C4-2B (cell line): Measurements from ENCODE around the gene CCL25.

Experiments
- H3K27ac ChIP-seq: fragments of 450-650 bp; 2 replicates; pipeline ENCODE4 v1.5.1; 2017
- CTCF ChIP-seq: fragments of 450-650 bp; conservative IDR thresholded peaks from 2 replicates; pipeline ENCODE4 v1.5.1; 2017; ENCODE audit warnings: mild to moderate bottlenecking
- ZFX ChIP-seq: fragments of 450-650 bp; IDR thresholded peaks from 2 replicates; pipeline ENCODE4 v1.6.1; 2017

CCL25 gene

GRCh38 chr19:8052464-8052859 lies at the start of gene CCL25:
TSS of gene CCL25 (plus strand) at chr19:8052760. CDS start at chr19:8053050, 290 bp downstream.
- TF ChIP-seq ZFX, result no peak
- no peak for TF ChIP-seq CTCF
- H3K27ac ChIP-seq, result no peak within 1 kb of the TSS

- TF ChIP-seq CTCF (no peak), ZFX (no peak)
- H3K27ac ChIP-seq, result peak overlapping the region; percentile 81
Measured at GRCh38 chr19:8004001-8004400, 48.6 kb upstream of the CCL25 start.

- H3K27ac ChIP-seq, result peak overlapping the region; percentile 81
Measured at GRCh38 chr19:8004723-8005513, 47.6 kb upstream of the CCL25 start.

GRCh38 chr19:8005534-8006256 lies 46.9 kb upstream of the CCL25 start, which contains the start of gene ELAVL1:
TSS of gene ELAVL1 (minus strand) at chr19:8005641. CDS start at chr19:7991815, 13,826 bp downstream.
- TF ChIP-seq CTCF (no peak), ZFX (peak; percentile 69; the same call in 1 of the 2 replicates)
- peak within 1 kb of the TSS; percentile 81 for H3K27ac ChIP-seq

More at GRCh38 chr19:8004723-8005513, 47.6 kb upstream of the CCL25 start:
- TF ChIP-seq CTCF, result no peak
- TF ChIP-seq ZFX, result peak; percentile 96

GRCh38 chr19:8017808-8018207 lies 34.8 kb upstream of the CCL25 start:
- no peak overlapping the region for H3K27ac ChIP-seq
- TF ChIP-seq ZFX (no peak), CTCF (no peak)

- TF ChIP-seq ZFX (no peak), CTCF (no peak)
- H3K27ac ChIP-seq, result no peak overlapping the region
Measured at GRCh38 chr19:8020681-8021080, 31.9 kb upstream of the CCL25 start.

GRCh38 chr19:8021374-8021773 lies 31.2 kb upstream of the CCL25 start:
- TF ChIP-seq ZFX (no peak), CTCF (no peak)
- no peak overlapping the region for H3K27ac ChIP-seq
